BLaER1 (cell line): Measurements from ENCODE around the gene PHC2.
"Not testable (repeated sequence)": the region's sequence is repeated elsewhere in the genome, so short reads cannot be mapped to it uniquely, and the experiment has no call there.

Source experiments
- H3K27ac ChIP-seq: shearing (Covaris generic); formaldehyde crosslinking; 2 replicates; pipeline ENCODE4 v1.8.1; 2022
- H3K27me3 ChIP-seq: shearing (Covaris generic); formaldehyde crosslinking; 2 replicates; pipeline ENCODE4 v1.8.1; 2022
- H3K36me3 ChIP-seq: shearing (Covaris generic); formaldehyde crosslinking; 2 replicates; pipeline ENCODE4 v1.8.1; 2022
- H3K4me1 ChIP-seq: shearing (Covaris generic); formaldehyde crosslinking; 2 replicates; pipeline ENCODE4 v1.8.1; 2022
- H3K4me2 ChIP-seq: shearing (Covaris generic); formaldehyde crosslinking; 2 replicates; pipeline ENCODE4 v1.8.1; 2022
- H3K4me3 ChIP-seq: shearing (Covaris generic); formaldehyde crosslinking; 2 replicates; pipeline ENCODE4 v1.8.1; 2022
- H3K9ac ChIP-seq: shearing (Covaris generic); formaldehyde crosslinking; 2 replicates; pipeline ENCODE4 v1.8.1; 2022
- H3K9me3 ChIP-seq: shearing (Covaris generic); formaldehyde crosslinking; 2 replicates; pipeline ENCODE4 v1.8.1; 2022
- H4K20me1 ChIP-seq: shearing (Covaris generic); formaldehyde crosslinking; 2 replicates; pipeline ENCODE4 v1.8.1; 2022
- Cebpa-rat ChIP-seq: shearing (Covaris generic); IDR thresholded peaks from 2 replicates; pipeline ENCODE4 v1.8.1; 2022

The PHC2 gene

GRCh38 chr1:33314416-33314815 lies 116.5 kb downstream of the PHC2 start:
- TF ChIP-seq Cebpa-rat, result no peak
- H3K27me3 ChIP-seq, result no peaks in the 10 kb centered on the region
- no peak overlapping the region for H3K4me3 ChIP-seq
- no peak overlapping the region for H3K4me2 ChIP-seq
- H3K4me1 ChIP-seq, result peaks cover 22% of the 10 kb centered on the region; the same call in 1 of the 2 replicates
- no peak overlapping the region for H3K27ac ChIP-seq
- H3K9ac ChIP-seq, result no peak overlapping the region
- no peaks in the 10 kb centered on the region for H4K20me1 ChIP-seq
- no peaks in the 10 kb centered on the region for H3K36me3 ChIP-seq
- peaks cover 12% of the 10 kb centered on the region; the same call in 1 of the 2 replicates for H3K9me3 ChIP-seq

- Histone ChIP-seq H3K36me3 (no peaks in the 10 kb centered on the region), H3K27ac (no peak overlapping the region), H3K4me1 (peaks cover 22% of the 10 kb centered on the region; the same call in 1 of the 2 replicates), H3K9me3 (peaks cover 15% of the 10 kb centered on the region; the same call in 1 of the 2 replicates), H4K20me1 (no peaks in the 10 kb centered on the region), H3K4me2 (no peak overlapping the region), H3K4me3 (no peak overlapping the region), H3K27me3 (no peaks in the 10 kb centered on the region), H3K9ac (no peak overlapping the region)
- TF ChIP-seq Cebpa-rat, result no peak
Observed at GRCh38 chr1:33312413-33312749, 118.5 kb downstream of the PHC2 start.

GRCh38 chr1:33311706-33312412 lies 119.0 kb downstream of the PHC2 start:
- no peak overlapping the region for H3K4me2 ChIP-seq
- H3K4me3 ChIP-seq, result no peak overlapping the region
- H3K36me3 ChIP-seq, result no peaks in the 10 kb centered on the region
- no peak overlapping the region for H3K27ac ChIP-seq
- H3K27me3 ChIP-seq, result no peaks in the 10 kb centered on the region
- no peak for TF ChIP-seq Cebpa-rat
- H4K20me1 ChIP-seq, result no peaks in the 10 kb centered on the region
- H3K9ac ChIP-seq, result no peak overlapping the region
- peaks cover 25% of the 10 kb centered on the region for H3K4me1 ChIP-seq
- H3K9me3 ChIP-seq, result peaks cover 15% of the 10 kb centered on the region; the same call in 1 of the 2 replicates

DNA sequence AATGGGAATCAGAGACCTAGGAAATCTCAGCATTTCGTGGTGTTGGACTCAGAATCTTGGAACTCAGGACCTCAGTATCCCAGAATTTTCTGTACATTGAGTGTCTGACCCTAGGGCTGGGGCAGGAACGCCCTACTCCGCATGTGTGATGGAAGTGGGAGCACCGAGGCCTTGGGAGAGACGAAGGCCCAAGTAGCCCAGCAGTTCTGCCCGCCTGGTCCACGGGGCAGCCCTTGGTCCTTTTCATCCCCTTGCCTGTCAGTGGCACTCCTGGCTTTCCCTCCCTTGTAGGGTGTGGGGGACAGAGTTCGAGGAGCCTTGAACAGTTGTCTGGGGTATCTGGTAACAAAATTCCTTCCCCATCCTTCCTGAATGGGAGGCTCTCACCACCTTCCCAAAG lies 120.2 kb downstream of the PHC2 start:
- Histone ChIP-seq H3K9ac (no peak overlapping the region), H3K4me1 (peaks cover 31% of the 10 kb centered on the region), H4K20me1 (no peaks in the 10 kb centered on the region), H3K36me3 (no peaks in the 10 kb centered on the region), H3K4me2 (no peak overlapping the region), H3K27ac (no peak overlapping the region), H3K27me3 (no peaks in the 10 kb centered on the region), H3K9me3 (peaks cover 15% of the 10 kb centered on the region; the same call in 1 of the 2 replicates), H3K4me3 (no peak overlapping the region)
- TF ChIP-seq Cebpa-rat, result no peak

- not testable (repeated sequence) for H3K9ac ChIP-seq, H3K4me2 ChIP-seq, H3K27ac ChIP-seq, H4K20me1 ChIP-seq, H3K4me3 ChIP-seq, H3K36me3 ChIP-seq, H3K27me3 ChIP-seq
- H3K4me1 ChIP-seq, result peaks cover 26% of the 10 kb centered on the region
- H3K9me3 ChIP-seq, result peaks cover 15% of the 10 kb centered on the region; the same call in 1 of the 2 replicates
Observed at GRCh38 chr1:33309351-33309750, 121.5 kb downstream of the PHC2 start.

DNA sequence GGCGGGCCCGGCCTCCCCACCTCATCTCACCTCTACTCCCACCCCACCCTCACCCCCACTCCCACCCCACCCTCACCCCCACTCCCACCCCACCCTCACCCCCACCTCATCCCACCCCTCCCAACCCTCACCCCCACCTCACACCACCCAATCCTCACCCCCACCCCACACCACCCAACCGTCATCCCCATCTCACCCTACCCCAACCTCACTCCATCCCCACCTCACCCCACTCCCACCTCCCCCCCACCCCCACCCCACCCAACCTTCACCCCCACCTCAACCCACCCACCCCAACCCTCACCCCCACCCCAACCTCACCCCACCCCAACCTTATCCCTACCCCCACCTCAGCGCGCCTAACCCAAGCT lies 123.4 kb downstream of the PHC2 start:
- H3K9ac ChIP-seq, result no peak overlapping the region
- H3K4me2 ChIP-seq, result no peak overlapping the region
- H4K20me1 ChIP-seq, result no peaks in the 10 kb centered on the region
- H3K36me3 ChIP-seq, result no peaks in the 10 kb centered on the region; the same call in 1 of the 2 replicates
- no peak for TF ChIP-seq Cebpa-rat
- peaks cover 29% of the 10 kb centered on the region for H3K4me1 ChIP-seq
- no peak overlapping the region for H3K4me3 ChIP-seq
- H3K9me3 ChIP-seq, result peaks cover 15% of the 10 kb centered on the region; the same call in 1 of the 2 replicates
- no peaks in the 10 kb centered on the region for H3K27me3 ChIP-seq
- no peak overlapping the region for H3K27ac ChIP-seq

DNA sequence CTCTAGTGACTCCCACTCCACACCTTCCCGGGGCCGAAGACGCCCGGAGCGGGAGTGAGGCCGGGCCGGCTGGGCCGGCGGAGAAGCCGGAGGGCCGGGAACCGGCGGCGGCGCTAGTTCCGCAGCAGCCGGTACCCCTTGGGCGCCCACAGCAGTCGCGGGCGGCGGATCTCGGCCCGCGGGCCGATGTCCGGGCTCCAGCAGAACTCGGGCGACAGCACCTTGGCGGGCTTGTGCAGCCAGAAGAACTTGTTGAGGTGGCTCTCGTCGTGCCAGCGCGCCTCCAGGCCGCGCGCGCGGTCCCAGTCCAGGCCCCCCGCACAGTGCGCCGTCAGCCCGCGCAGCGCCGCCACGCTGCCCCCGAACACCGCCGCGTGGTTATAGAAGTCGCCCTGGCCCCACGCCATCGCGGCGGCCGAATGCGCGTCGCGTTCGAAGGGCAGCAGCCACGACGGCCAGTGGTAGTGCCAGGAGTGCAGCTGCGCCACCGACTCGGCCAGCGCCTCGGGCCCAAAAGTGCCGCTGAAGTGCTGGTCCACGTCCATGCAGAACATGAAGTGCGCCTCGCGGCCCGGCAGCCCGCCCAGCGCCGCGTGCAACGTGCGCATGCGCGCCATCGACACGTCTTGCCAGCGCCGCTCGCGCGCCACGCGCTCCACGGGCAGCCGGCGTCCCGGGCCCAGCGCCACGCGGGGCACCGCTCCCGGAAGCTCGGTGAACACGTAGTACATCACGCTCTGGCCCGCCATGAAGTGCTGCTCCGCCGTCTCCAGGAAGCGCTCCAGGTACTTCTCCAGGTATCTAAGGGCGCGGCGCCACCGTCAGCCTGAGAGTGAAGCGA lies 124.0 kb downstream of the PHC2 start:
- Histone ChIP-seq H3K9ac (peak overlapping the region; percentile 45; the same call in 1 of the 2 replicates), H3K4me2 (peak overlapping the region; percentile 65), H3K4me1 (peaks cover 35% of the 10 kb centered on the region)

GRCh38 chr1:33305816-33306652 lies 124.9 kb downstream of the PHC2 start:
- peak overlapping the region; percentile 44; the same call in 1 of the 2 replicates for H3K27ac ChIP-seq
- peaks cover 22% of the 10 kb centered on the region; the same call in 1 of the 2 replicates for H3K9me3 ChIP-seq
- peaks cover 12% of the 10 kb centered on the region for H3K36me3 ChIP-seq
- no peaks in the 10 kb centered on the region for H4K20me1 ChIP-seq
- H3K4me1 ChIP-seq, result peaks cover 40% of the 10 kb centered on the region
- peak overlapping the region; percentile 45; the same call in 1 of the 2 replicates for H3K9ac ChIP-seq
- no peak overlapping the region for H3K4me3 ChIP-seq
- H3K4me2 ChIP-seq, result peak overlapping the region; percentile 65
- H3K27me3 ChIP-seq, result no peaks in the 10 kb centered on the region
- TF ChIP-seq Cebpa-rat, result no peak

More for the DNA sequence above, 124.0 kb downstream of the PHC2 start:
- TF ChIP-seq Cebpa-rat, result no peak
- Histone ChIP-seq H4K20me1 (no peaks in the 10 kb centered on the region), H3K4me3 (no peak overlapping the region), H3K27ac (peak overlapping the region; percentile 44; the same call in 1 of the 2 replicates), H3K9me3 (peaks cover 15% of the 10 kb centered on the region; the same call in 1 of the 2 replicates), H3K36me3 (peaks cover 4% of the 10 kb centered on the region), H3K27me3 (no peaks in the 10 kb centered on the region)

GRCh38 chr1:33305016-33305415 lies 125.9 kb downstream of the PHC2 start:
- H3K9me3 ChIP-seq, result peaks cover 17% of the 10 kb centered on the region; the same call in 1 of the 2 replicates

More at GRCh38 chr1:33305016-33305415, 125.9 kb downstream of the PHC2 start:
- Histone ChIP-seq H3K4me2 (no peak overlapping the region), H3K36me3 (peaks cover 22% of the 10 kb centered on the region), H3K4me1 (peaks cover 47% of the 10 kb centered on the region), H3K9ac (no peak overlapping the region), H3K27me3 (no peaks in the 10 kb centered on the region), H4K20me1 (no peaks in the 10 kb centered on the region), H3K27ac (no peak overlapping the region), H3K4me3 (no peak overlapping the region)
- TF ChIP-seq Cebpa-rat, result no peak
